HepG2 (cell line): ENCODE measurements around the gene BAZ1A. TPM values are rescaled to one million over a fixed set of nuclear protein-coding genes. Genes with fewer than 3 reads are reported as not detected.

ENCODE experiments used
- GTF2F1 ChIP-seq: fragments of 150-350 bp; IDR thresholded peaks from 2 replicates; pipeline ENCODE4 v1.6.1; 2014; ENCODE audit warnings: low read length
- MIER2 ChIP-seq: IDR thresholded peaks from 2 replicates; pipeline ENCODE4 v1.6.1; 2016; ENCODE audit warnings: missing biosample characterization, missing genetic modification reagents
- MLXIP ChIP-seq: sonication (generic); formaldehyde crosslinking; IDR thresholded peaks from 2 replicates; pipeline ENCODE4 v1.9.0; 2021; ENCODE audit warnings: missing genetic modification reagents, borderline replicate concordance
- MNT ChIP-seq: fragments of 450-650 bp; IDR thresholded peaks from 2 replicates; pipeline ENCODE4 v1.6.1; 2016
- NKX3-1 ChIP-seq: sonication (generic); formaldehyde crosslinking; IDR thresholded peaks from 2 replicates; pipeline ENCODE4 v1.5.0; 2020; ENCODE audit warnings: missing genetic modification reagents
- SP2 ChIP-seq: sonication (generic); formaldehyde crosslinking; IDR thresholded peaks from 2 replicates; pipeline ENCODE4 v1.5.1; 2020; ENCODE audit warnings: mild to moderate bottlenecking, missing genetic modification reagents
- XRCC5 ChIP-seq: fragments of 200-400 bp; formaldehyde crosslinking; optimal IDR thresholded peaks from 2 replicates; pipeline ENCODE3; 2017; ENCODE audit warnings: mild to moderate bottlenecking, low read length
- ZBTB25 ChIP-seq: IDR thresholded peaks from 2 replicates; pipeline ENCODE4 v1.6.1; 2018; ENCODE audit warnings: missing genetic modification reagents
- ZBTB33 ChIP-seq: sonication (generic); formaldehyde crosslinking; IDR thresholded peaks from 2 replicates; pipeline ENCODE4 v1.4.0; 2020; ENCODE audit warnings: missing genetic modification reagents
- ZNF773 ChIP-seq: sonication (generic); formaldehyde crosslinking; IDR thresholded peaks from 2 replicates; pipeline ENCODE4 v1.4.0; 2020; ENCODE audit warnings: missing genetic modification reagents, borderline replicate concordance
- ZSCAN5A ChIP-seq: sonication (generic); formaldehyde crosslinking; IDR thresholded peaks from 2 replicates; pipeline ENCODE4 v1.8.0; 2022; ENCODE audit warnings: mild to moderate bottlenecking, missing genetic modification reagents, borderline replicate concordance
- polyA plus RNA-seq, 8 experiments: library from polyadenylated mRNA; depleted of rRNA in 3 of 8; stranded (reverse) in 7 of 8; unstranded in 1 of 8; fragments of >200 nt; fragmentation: Illumina TruSeq in 4 of 8; extraction: Trizol in 4 of 8; gene quantifications; 2 replicates each; pipeline versions ENCODE4 v1.2.1 to v1.2.3, GENCODE V29; 2011 to 2016; ENCODE audit warnings: low read depth in 4 of 8, missing spikeins in 1 of 8, mixed read lengths in 1 of 8; ENCODE audit not compliant: insufficient read depth in 1 of 8
- total RNA-seq, 5 experiments: library from RNA; depleted of rRNA; stranded (reverse); fragments of >200 nt; fragmentation: Illumina TruSeq; extraction: Trizol; gene quantifications; 2 replicates each; pipeline ENCODE4 v1.2.3, GENCODE V29; 2016; ENCODE audit warnings: low read depth in 1 of 5
- TF ChIP-seq, protein P1 (sequence below): sonication (generic); formaldehyde crosslinking; IDR thresholded peaks from 2 replicates; pipeline ENCODE4 v1.4.0; 2020; ENCODE audit warnings: mild to moderate bottlenecking, missing genetic modification reagents
- TF ChIP-seq, protein P2 (sequence below): sonication (generic); formaldehyde crosslinking; IDR thresholded peaks from 2 replicates; pipeline ENCODE4 v1.4.0; 2020; ENCODE audit warnings: low read depth, missing genetic modification reagents

Gene BAZ1A
- total and polyA plus RNA-seq, 2 of the 13 experiments (the other 11 are each of a cell fraction or from before 2014, with no cell fraction given), result 20.9 to 56.8 TPM

DNA sequence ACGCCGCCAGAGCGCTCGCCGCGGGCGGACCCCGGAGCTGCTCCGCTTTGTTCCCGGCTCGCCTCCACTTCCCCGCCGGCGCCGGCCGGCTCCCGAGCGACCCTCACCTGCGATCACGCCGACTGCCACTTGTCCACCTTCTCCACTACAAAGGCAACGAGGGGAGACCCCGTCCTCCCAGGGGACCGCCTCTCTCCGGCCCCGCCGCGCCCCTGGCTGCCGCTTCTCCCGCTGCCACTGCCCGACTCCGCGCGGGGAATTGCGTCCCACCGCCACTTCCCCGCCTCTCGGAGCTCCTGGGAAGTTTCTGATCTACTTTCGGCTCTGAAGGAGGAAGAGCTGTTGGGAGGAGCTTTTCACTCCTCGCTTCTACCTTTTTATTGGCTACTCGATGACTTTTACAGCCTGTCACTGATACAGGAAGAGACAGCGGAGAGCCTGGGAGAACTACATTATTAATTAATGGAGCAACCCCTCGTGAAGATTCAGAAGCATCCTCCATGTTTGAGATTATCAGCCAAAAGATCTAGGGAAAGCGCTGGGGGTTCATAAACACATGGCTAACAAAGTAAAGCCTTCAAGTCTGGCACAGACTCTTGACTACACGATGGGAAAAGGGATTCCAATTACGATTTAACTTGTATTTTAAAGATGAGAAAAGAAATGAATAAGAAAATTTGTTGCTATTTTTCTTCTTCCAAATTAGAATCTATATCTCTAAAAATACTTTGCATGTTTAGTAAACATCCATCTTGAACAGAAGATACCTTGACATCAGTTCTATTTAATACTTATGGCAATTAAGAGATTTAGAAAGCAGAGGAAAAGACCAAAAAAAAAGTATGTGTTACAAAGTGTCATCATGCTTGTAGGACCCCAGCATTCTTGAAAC, at the start of gene BAZ1A (continued):
- TF ChIP-seq ZBTB33 (CRISPR knock-in tag) (peak; percentile 75), ZNF773 (CRISPR knock-in tag) (peak; percentile 77; the same call in 1 of the 2 replicates), GTF2F1 (peak; percentile 28; the same call in 1 of the 2 replicates), NKX3-1 (CRISPR knock-in tag) (no peak; the same call in 1 of the 2 replicates), ZBTB25 (CRISPR knock-in tag) (peak; percentile 86), MNT (no peak), XRCC5 (peak; percentile 88), ZSCAN5A (CRISPR knock-in tag) (peak; percentile 85; the same call in 1 of the 2 replicates), MIER2 (peak; percentile 43; the same call in 1 of the 2 replicates), SP2 (CRISPR knock-in tag) (no peak), MLXIP (CRISPR knock-in tag) (no peak; the same call in 1 of the 2 replicates)
- TF ChIP-seq, protein P1, sequence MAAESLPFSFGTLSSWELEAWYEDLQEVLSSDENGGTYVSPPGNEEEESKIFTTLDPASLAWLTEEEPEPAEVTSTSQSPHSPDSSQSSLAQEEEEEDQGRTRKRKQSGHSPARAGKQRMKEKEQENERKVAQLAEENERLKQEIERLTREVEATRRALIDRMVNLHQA, result 0 out of 2 replicates have a peak, but pooled peaks have one; percentile 34
- TF ChIP-seq, protein P2, sequence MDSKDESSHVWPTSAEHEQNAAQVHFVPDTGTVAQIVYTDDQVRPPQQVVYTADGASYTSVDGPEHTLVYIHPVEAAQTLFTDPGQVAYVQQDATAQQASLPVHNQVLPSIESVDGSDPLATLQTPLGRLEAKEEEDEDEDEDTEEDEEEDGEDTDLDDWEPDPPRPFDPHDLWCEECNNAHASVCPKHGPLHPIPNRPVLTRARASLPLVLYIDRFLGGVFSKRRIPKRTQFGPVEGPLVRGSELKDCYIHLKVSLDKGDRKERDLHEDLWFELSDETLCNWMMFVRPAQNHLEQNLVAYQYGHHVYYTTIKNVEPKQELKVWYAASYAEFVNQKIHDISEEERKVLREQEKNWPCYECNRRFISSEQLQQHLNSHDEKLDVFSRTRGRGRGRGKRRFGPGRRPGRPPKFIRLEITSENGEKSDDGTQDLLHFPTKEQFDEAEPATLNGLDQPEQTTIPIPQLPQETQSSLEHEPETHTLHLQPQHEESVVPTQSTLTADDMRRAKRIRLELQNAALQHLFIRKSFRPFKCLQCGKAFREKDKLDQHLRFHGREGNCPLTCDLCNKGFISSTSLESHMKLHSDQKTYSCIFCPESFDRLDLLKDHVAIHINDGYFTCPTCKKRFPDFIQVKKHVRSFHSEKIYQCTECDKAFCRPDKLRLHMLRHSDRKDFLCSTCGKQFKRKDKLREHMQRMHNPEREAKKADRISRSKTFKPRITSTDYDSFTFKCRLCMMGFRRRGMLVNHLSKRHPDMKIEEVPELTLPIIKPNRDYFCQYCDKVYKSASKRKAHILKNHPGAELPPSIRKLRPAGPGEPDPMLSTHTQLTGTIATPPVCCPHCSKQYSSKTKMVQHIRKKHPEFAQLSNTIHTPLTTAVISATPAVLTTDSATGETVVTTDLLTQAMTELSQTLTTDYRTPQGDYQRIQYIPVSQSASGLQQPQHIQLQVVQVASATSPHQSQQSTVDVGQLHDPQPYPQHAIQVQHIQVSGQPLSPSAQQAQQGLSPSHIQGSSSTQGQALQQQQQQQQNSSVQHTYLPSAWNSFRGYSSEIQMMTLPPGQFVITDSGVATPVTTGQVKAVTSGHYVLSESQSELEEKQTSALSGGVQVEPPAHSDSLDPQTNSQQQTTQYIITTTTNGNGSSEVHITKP (CRISPR knock-in tag), result peak; percentile 83
